ENCODE data around the gene SPG7.

GRCh38 chr16:89544113-89544512 lies 35.9 kb downstream of the SPG7 start:
- TF ChIP-seq CTCF (conservative IDR thresholded peaks at IDR 0.05; ENCODE audit: low read length) (no peak), EZH2phosphoT487 (IDR thresholded peaks at IDR 0.05; ENCODE audit: borderline replicate concordance) (no peak)
